Muscle layer of duodenum (tissue), 2 donors: ENCODE results near the gene AAK1.
"Not testable (repeated sequence)": the region's sequence is repeated elsewhere in the genome, so short reads cannot be mapped to it uniquely, and the experiment has no call there.

ENCODE experiments used
- H3K27ac ChIP-seq: one replicate; pipeline ENCODE4 v1.7.0; 2013; ENCODE audit warnings: mild to moderate bottlenecking, low read length
- H3K27me3 ChIP-seq: one replicate; pipeline ENCODE4 v1.7.0; 2013; ENCODE audit warnings: low read depth, mild to moderate bottlenecking, control low read depth, low read length
- H3K36me3 ChIP-seq, 2 donors: one replicate each; pipeline ENCODE4 v1.7.0; 2013; ENCODE audit warnings: low read length in 2 of 2, control low read depth in 1 of 2, mild to moderate bottlenecking in 1 of 2; ENCODE audit not compliant: insufficient read depth in 2 of 2, control insufficient read depth in 1 of 2
- H3K4me1 ChIP-seq, 2 donors: one replicate each; pipeline ENCODE4 v1.7.0; 2013; ENCODE audit warnings: low read length in 2 of 2, mild to moderate bottlenecking in 2 of 2, control low read depth in 1 of 2, moderate library complexity in 1 of 2; ENCODE audit not compliant: insufficient read depth in 2 of 2, control insufficient read depth in 1 of 2
- H3K4me3 ChIP-seq, 2 donors: one replicate each; pipeline ENCODE4 v1.7.0; 2013; ENCODE audit warnings: low read length in 2 of 2, low read depth in 1 of 2, mild to moderate bottlenecking in 1 of 2
- H3K9me3 ChIP-seq, 2 donors: one replicate each; pipeline ENCODE4 v1.7.0; 2013; ENCODE audit warnings: low read length in 2 of 2, control low read depth in 1 of 2, mild to moderate bottlenecking in 1 of 2; ENCODE audit not compliant: control insufficient read depth in 1 of 2
- donor health status: healthy.

Gene AAK1

DNA sequence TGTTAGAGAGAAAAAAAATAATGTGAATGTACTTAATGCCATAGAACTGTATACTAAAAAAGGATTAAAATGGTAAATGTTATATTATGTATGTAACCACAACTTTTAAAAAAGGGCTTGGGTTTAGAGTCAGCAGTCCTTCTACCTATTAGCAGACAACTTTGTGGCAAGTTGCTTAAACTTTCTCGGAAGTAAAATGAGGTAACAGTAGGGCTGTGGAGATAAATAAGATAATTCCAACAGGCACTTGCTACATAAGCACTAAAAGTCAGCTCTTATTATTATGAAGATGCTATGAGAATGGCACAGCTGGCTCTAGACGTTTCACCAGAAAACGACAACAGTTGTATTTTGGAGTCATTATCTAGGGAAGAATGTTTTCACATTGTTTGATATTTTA, 31.3 kb downstream of the AAK1 start:
- Histone ChIP-seq H3K4me3 (no peak overlapping the region), H3K27me3 (no peaks in the 10 kb centered on the region), H3K4me1 (no peaks in the 10 kb centered on the region), H3K27ac (no peak overlapping the region), H3K9me3 (no peaks in the 10 kb centered on the region), H3K36me3 (no peaks in the 10 kb centered on the region)

DNA sequence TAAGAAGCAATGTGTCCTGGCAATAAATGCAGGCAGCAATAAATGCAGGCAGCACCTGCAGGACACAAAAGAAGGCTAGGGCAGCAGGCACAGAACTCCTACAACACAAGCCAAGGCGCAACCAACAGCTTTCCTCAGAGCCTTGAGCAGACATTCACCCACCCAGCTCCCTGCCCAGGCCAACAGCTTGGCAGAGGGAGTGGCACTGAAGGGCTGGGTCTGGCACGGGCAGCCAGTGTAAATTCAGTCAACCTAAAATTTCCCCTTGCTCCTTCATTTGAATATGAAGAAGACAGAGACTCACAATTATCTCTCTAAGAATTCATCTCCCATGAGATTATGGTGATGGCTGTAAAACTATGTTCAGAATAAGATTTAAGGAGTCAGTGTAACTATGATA, 35.4 kb downstream of the AAK1 start:
- Histone ChIP-seq H3K4me3 (no peak overlapping the region), H3K27ac (no peak overlapping the region), H3K36me3 (no peaks in the 10 kb centered on the region), H3K27me3 (no peaks in the 10 kb centered on the region), H3K4me1 (no peaks in the 10 kb centered on the region), H3K9me3 (no peaks in the 10 kb centered on the region)

DNA sequence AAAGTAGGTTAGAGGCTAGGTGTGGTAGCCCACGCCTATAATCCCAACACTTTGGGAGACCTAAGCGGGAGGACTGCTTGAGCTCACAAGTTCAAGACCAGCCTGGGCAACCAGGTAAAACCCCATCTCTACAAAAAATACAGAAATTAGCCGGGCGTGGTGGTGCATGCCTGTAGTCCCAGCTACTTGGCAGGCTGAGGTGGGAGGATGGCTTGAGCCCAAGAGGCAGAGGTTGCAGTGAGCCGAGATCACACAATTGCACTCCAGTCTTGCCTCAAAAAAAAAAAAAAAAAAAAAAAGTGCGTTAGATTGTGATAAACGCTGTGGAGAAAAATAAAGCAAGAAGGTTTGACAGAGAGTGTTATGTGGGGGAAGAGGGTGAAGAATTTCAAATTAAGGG, 36.8 kb downstream of the AAK1 start:
- H3K4me1 ChIP-seq, H3K9me3 ChIP-seq, H3K4me3 ChIP-seq, H3K27ac ChIP-seq, H3K27me3 ChIP-seq, H3K36me3 ChIP-seq: not testable (repeated sequence)

DNA sequence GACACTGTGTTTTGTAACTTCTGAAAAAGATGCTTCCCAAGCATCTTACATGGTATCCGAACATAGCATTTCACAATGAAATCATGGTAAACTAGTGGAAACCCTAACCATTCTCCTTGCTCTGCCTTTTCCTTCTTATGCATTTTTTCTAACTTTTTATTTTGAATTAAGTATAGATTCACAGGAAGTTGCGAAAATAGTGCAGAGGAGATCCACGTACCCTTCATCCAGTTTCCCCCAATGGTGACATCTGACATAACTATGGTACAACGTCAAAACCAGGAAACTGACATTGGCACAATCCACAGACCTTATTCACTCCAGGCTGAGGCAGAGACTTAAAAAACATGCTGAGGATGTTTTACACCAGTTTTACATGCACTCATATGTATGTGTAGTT, 38.3 kb downstream of the AAK1 start:
- no peaks in the 10 kb centered on the region for H3K27me3 ChIP-seq
- no peak overlapping the region for H3K27ac ChIP-seq
- H3K36me3 ChIP-seq = no peaks in the 10 kb centered on the region
- no peaks in the 10 kb centered on the region for H3K9me3 ChIP-seq
- no peaks in the 10 kb centered on the region for H3K4me1 ChIP-seq
- no peak overlapping the region for H3K4me3 ChIP-seq

DNA sequence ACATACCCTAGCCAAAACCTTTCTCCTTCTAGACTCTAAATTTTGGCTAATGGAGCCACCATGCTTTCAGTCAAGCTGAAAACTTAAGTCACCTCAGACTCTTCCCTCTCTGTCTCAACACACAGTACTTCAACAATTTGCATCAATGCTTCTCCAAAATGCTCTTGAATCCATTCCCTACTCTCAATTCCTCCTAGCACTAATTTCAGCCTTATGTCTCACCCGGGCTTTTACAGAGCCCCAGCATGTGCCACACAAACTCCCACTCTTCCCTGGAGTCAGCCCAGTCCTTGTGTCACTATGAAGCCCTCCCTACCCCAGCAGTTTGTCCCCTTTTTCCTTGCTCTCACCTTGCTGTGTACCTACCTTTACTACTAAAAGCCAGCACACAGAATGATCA, 38.7 kb downstream of the AAK1 start:
- no peaks in the 10 kb centered on the region for H3K36me3 ChIP-seq

DNA sequence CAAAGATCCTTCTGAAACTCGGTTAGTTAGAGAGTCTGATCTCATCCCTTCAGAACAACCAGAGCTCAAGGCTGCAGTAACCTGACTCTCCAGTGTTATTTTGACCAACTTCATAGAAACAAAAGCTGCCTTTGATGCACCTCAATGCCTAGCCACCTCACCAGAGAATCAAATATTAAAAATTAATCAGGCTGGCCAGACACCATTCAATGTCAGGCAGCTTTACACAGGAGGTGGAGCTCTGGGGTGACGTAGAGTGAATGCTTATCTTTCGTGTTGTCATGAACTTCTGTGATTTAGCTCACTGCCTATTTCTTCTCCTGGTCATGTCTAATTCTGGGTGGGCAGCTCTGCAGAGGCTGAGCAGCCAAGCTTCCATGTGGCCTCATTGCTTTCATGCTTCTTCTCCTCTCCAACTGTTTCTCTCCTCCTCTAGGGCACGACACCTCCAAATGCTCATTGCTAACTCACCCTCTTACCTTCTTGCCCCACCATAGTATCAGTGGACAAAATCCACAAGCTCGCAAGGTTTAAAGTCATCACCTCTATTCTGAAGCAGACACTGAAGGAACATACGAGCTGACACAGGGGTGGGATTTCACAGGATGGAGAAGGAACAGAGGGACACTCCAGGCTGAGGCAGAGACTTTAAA, 39.4 kb downstream of the AAK1 start:
- no peaks in the 10 kb centered on the region for H3K36me3 ChIP-seq
- no peaks in the 10 kb centered on the region for H3K27me3 ChIP-seq
- no peaks in the 10 kb centered on the region for H3K9me3 ChIP-seq
- H3K27ac ChIP-seq = no peak overlapping the region
- no peak overlapping the region for H3K4me3 ChIP-seq
- no peaks in the 10 kb centered on the region for H3K4me1 ChIP-seq

More for the DNA sequence above, 38.7 kb downstream of the AAK1 start:
- Histone ChIP-seq H3K27me3 (no peaks in the 10 kb centered on the region), H3K4me3 (no peak overlapping the region), H3K9me3 (no peaks in the 10 kb centered on the region), H3K4me1 (no peaks in the 10 kb centered on the region), H3K27ac (no peak overlapping the region)

DNA sequence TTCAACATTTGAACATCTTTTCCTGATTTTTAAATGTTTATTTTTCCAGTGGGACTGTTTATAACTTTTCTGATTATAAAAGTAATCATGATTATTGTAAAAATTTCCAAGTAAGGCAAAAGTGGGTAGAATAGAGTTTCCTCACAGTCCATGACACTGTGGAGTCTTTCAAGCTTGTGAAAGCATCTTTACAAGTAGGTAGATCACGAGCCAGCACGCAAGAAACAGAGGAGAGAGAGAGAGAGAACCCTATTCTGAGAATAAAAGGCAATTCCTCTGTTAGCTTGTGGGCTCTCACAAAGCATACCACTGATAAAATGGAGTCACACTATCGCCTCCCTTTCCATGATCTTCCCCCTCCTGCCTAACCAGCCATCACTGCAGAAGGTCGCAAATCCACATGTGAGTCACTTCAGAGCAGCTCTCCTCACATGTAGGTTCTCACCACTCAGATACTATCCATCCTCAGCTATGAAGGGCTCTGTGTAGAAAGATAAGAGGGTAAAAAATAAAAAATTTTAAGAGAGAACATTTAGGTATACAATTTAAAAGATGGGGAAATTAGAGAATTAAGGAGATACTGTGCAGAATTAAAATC, 40.3 kb downstream of the AAK1 start:
- H3K4me1 ChIP-seq = no peaks in the 10 kb centered on the region
- no peaks in the 10 kb centered on the region for H3K27me3 ChIP-seq

DNA sequence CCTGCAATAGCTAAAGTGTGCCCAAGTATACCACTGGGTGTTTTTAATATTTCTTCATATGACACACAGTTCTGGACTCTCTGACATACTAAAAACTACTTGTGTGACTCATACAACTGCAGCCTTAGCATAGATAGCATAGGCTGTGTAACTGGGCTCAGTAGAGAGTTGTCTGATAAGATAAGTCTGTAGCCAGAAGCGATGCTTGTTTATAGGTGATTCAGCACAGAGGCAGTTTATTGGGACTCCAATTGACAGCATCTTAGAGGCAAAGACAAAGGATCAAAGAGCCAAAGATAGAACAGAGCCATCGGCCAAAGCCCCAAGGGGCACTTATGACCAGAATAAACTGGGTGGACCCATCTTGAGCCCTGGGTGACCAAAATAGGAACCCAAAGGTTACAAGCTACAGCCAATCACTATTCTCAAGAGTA, 42.3 kb downstream of the AAK1 start:
- no peaks in the 10 kb centered on the region for H3K36me3 ChIP-seq
- H3K27ac ChIP-seq = no peak overlapping the region
- H3K4me3 ChIP-seq = no peak overlapping the region
- H3K27me3 ChIP-seq = no peaks in the 10 kb centered on the region
- H3K4me1 ChIP-seq = no peaks in the 10 kb centered on the region
- H3K9me3 ChIP-seq = no peaks in the 10 kb centered on the region

More for the DNA sequence above, 40.3 kb downstream of the AAK1 start:
- H3K27ac ChIP-seq = no peak overlapping the region
- H3K9me3 ChIP-seq = no peaks in the 10 kb centered on the region
- H3K36me3 ChIP-seq = no peaks in the 10 kb centered on the region
- H3K4me3 ChIP-seq = no peak overlapping the region

DNA sequence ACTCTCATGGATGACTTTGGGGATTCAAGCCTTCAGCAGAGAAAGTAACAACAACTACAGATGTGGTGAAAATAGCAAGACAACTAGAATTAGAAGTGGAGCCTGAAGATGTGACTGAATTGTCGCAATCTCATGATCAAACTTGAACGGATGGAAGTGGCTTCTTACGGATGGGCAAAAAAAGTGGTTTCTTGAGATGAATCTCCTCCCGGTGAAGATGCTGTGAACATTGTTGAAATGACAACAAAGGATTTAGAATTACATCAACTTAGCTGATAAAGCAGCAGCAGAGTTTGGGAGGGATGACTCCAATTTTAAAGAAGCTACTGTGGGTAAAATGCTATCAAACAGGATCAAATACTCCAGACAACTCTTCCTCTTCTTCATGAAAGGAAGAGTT, 43.1 kb downstream of the AAK1 start:
- H3K9me3 ChIP-seq = no peaks in the 10 kb centered on the region
- H3K4me1 ChIP-seq = no peaks in the 10 kb centered on the region
- H3K27me3 ChIP-seq = no peaks in the 10 kb centered on the region
- no peak overlapping the region for H3K4me3 ChIP-seq
- H3K36me3 ChIP-seq = no peaks in the 10 kb centered on the region
- no peak overlapping the region for H3K27ac ChIP-seq

DNA sequence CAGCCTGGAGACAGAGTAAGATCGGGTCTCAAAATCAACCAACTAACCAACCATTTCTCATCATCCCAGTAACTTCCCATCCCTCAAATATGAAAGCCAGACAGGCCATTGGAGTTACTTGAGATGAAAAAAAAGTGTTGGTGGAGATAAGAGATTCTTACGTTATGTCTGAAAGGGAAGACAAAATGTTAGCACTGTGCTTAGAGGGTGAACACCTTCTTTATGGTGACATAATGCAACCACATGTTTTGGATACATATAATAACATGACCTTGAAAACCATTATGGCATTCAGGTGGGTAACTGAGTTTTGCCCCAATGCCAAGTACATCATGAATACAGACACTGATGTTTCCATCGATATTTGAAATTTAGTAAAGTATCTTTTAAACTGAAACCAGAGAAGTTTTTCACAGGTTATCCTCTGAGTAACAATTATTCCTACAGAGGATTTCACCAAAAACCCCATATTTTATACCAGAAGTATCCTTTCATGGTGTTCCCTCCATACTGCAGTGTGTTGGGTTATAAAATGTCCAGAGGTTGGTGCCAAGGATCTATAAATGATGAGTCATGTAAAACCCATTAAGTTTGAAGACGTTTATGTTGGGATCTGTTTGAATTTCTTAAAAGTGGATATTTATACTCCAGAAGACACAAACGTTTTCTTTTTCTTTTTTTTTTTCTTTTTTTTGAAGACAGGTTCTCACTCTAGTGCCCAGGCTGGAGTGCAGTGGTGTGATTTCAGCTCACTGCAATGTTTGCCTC, 45.5 kb downstream of the AAK1 start:
- Histone ChIP-seq H3K4me3 (no peak overlapping the region), H3K36me3 (no peaks in the 10 kb centered on the region), H3K4me1 (no peaks in the 10 kb centered on the region), H3K27ac (no peak overlapping the region), H3K27me3 (no peaks in the 10 kb centered on the region), H3K9me3 (no peaks in the 10 kb centered on the region)

DNA sequence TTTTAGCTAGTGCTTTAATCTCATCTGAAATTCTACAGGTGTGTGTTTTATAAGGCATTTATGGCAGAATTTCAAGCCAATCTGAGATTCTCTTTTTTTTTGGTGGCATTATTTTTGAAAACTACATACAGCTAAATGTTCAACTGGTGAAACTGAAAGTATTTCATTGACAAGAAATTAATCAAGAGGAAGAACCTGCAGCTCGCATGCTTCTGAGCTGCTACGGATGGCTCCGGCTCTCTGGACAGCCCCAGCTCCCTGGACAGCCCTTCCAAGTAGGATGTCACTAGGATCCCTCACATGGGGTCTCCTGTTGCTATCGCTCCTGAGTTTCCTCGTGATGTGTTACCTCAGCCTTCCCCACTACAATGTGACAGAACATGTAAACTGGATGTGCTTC, 46.4 kb downstream of the AAK1 start:
- no peaks in the 10 kb centered on the region for H3K4me1 ChIP-seq
- no peaks in the 10 kb centered on the region for H3K36me3 ChIP-seq
- no peak overlapping the region for H3K27ac ChIP-seq
- H3K27me3 ChIP-seq = no peaks in the 10 kb centered on the region
- H3K4me3 ChIP-seq = no peak overlapping the region
- no peaks in the 10 kb centered on the region for H3K9me3 ChIP-seq
